WTC11 (cell line): ENCODE data around the gene ANKRD50. TPM values are rescaled to one million over a fixed set of nuclear protein-coding genes. Genes with fewer than 3 reads are reported as not detected.

Experiments used
- AFF4 ChIP-seq: sonication (generic); formaldehyde crosslinking; IDR thresholded peaks from 2 replicates; pipeline ENCODE4 v1.8.1; 2023; ENCODE audit warnings: mild to moderate bottlenecking, missing genetic modification reagents, borderline replicate concordance
- CDX4 ChIP-seq: fragments of 250-450 bp; sonication (Bioruptor Pico); IDR thresholded peaks from 2 replicates; pipeline ENCODE4 v1.9.0; 2021; ENCODE audit warnings: moderate library complexity, mild to moderate bottlenecking, inconsistent platforms, borderline replicate concordance
- CREM ChIP-seq: sonication (generic); formaldehyde crosslinking; IDR thresholded peaks from 2 replicates; pipeline ENCODE4 v1.8.1; 2022; ENCODE audit warnings: mild to moderate bottlenecking, missing genetic modification reagents, moderate library complexity
- CTCF ChIP-seq: fragments of 200-600 bp; IDR thresholded peaks from 2 replicates; pipeline ENCODE4 v1.8.0; 2022; ENCODE audit warnings: antibody characterized with exemption
- GTF2I ChIP-seq: fragments of 250-450 bp; sonication (Bioruptor Pico); conservative IDR thresholded peaks from 2 replicates; pipeline ENCODE4 v1.4.0; 2021; ENCODE audit warnings: mild to moderate bottlenecking
- HMGA2 ChIP-seq: fragments of 250-450 bp; sonication (Bioruptor Pico); IDR thresholded peaks from 2 replicates; pipeline ENCODE4 v1.4.0; 2021; ENCODE audit warnings: mild to moderate bottlenecking, moderate library complexity
- MAX ChIP-seq: sonication (generic); formaldehyde crosslinking; IDR thresholded peaks from 2 replicates; pipeline ENCODE4 v1.8.0; 2022; ENCODE audit warnings: mild to moderate bottlenecking, missing genetic modification reagents
- MXD4 ChIP-seq: fragments of 250-450 bp; sonication (Bioruptor Pico); IDR thresholded peaks from 2 replicates; pipeline ENCODE4 v1.8.0; 2021; ENCODE audit warnings: mild to moderate bottlenecking, moderate library complexity, borderline replicate concordance
- NR1H2 ChIP-seq: sonication (generic); formaldehyde crosslinking; IDR thresholded peaks from 2 replicates; pipeline ENCODE4 v1.9.0; 2021; ENCODE audit warnings: mild to moderate bottlenecking, moderate library complexity, missing genetic modification reagents
- NR3C1 ChIP-seq: sonication (generic); formaldehyde crosslinking; conservative IDR thresholded peaks from 2 replicates; pipeline ENCODE4 v1.8.1; 2023; ENCODE audit warnings: low read depth, mild to moderate bottlenecking, missing genetic modification reagents
- RORB ChIP-seq: fragments of 250-450 bp; sonication (Bioruptor Pico); IDR thresholded peaks from 2 replicates; pipeline ENCODE4 v1.9.0; 2021; ENCODE audit warnings: mild to moderate bottlenecking
- STAT6 ChIP-seq: sonication (generic); formaldehyde crosslinking; conservative IDR thresholded peaks from 2 replicates; pipeline ENCODE4 v1.8.1; 2023; ENCODE audit warnings: mild to moderate bottlenecking, low read depth, missing genetic modification reagents, moderate library complexity
- TEAD1 ChIP-seq: sonication (generic); formaldehyde crosslinking; IDR thresholded peaks from 2 replicates; pipeline ENCODE4 v1.8.0; 2022; ENCODE audit warnings: mild to moderate bottlenecking, missing genetic modification reagents
- ZNF121 ChIP-seq: sonication (generic); formaldehyde crosslinking; IDR thresholded peaks from 2 replicates; pipeline ENCODE4 v1.8.0; 2023; ENCODE audit warnings: missing genetic modification reagents
- ZNF232 ChIP-seq: sonication (generic); formaldehyde crosslinking; IDR thresholded peaks from 2 replicates; pipeline ENCODE4 v1.8.0; 2022; ENCODE audit warnings: mild to moderate bottlenecking, missing genetic modification reagents
- ZNF416 ChIP-seq: fragments of 250-450 bp; sonication (Bioruptor Pico); IDR thresholded peaks from 2 replicates; pipeline ENCODE4 v1.9.0; 2021; ENCODE audit warnings: mild to moderate bottlenecking, inconsistent platforms
- ZNF512 ChIP-seq: sonication (generic); formaldehyde crosslinking; IDR thresholded peaks from 2 replicates; pipeline ENCODE4 v1.8.1; 2022; ENCODE audit warnings: missing genetic modification reagents, borderline replicate concordance
- total RNA-seq: library from RNA; stranded (reverse); gene quantifications from 3 replicates; pipeline ENCODE4 v1.2.3, GENCODE V29; 2021
- TF ChIP-seq, protein P1 (sequence below): sonication (generic); formaldehyde crosslinking; IDR thresholded peaks from 2 replicates; pipeline ENCODE4 v1.8.1; 2023; ENCODE audit warnings: mild to moderate bottlenecking, missing genetic modification reagents, moderate library complexity
- TF ChIP-seq, protein P2 (sequence below): sonication (generic); formaldehyde crosslinking; conservative IDR thresholded peaks from 2 replicates; pipeline ENCODE4 v1.8.1; 2022; ENCODE audit warnings: mild to moderate bottlenecking, missing genetic modification reagents
- TF ChIP-seq, protein P3 (sequence below): sonication (generic); formaldehyde crosslinking; IDR thresholded peaks from 2 replicates; pipeline ENCODE4 v1.8.1; 2023; ENCODE audit warnings: mild to moderate bottlenecking, missing genetic modification reagents, moderate library complexity
- TF ChIP-seq, protein P4 (sequence below): fragments of 250-450 bp; sonication (Bioruptor Pico); conservative IDR thresholded peaks from 2 replicates; pipeline ENCODE4 v1.9.0; 2021; ENCODE audit warnings: mild to moderate bottlenecking

The ANKRD50 gene
- total RNA-seq, 1 experiment from 2014 or later = 18.4 TPM

- no peak for TF ChIP-seq AFF4 (CRISPR knock-in tag)
- TF ChIP-seq MXD4 (CRISPR knock-in tag) = no peak
- 0 out of 2 replicates have a peak, but pooled peaks have one; percentile 63 for TF ChIP-seq ZNF121 (CRISPR knock-in tag)
- peak; percentile 6; the same call in 1 of the 2 replicates for TF ChIP-seq HMGA2 (CRISPR knock-in tag)
- peak; percentile 20; the same call in 1 of the 2 replicates for TF ChIP-seq MAX (CRISPR knock-in tag)
- TF ChIP-seq, protein P1, sequence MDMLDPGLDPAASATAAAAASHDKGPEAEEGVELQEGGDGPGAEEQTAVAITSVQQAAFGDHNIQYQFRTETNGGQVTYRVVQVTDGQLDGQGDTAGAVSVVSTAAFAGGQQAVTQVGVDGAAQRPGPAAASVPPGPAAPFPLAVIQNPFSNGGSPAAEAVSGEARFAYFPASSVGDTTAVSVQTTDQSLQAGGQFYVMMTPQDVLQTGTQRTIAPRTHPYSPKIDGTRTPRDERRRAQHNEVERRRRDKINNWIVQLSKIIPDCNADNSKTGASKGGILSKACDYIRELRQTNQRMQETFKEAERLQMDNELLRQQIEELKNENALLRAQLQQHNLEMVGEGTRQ (CRISPR knock-in tag) = peak; percentile 29; the same call in 1 of the 2 replicates
- no peak for TF ChIP-seq ZNF512 (CRISPR knock-in tag)
- TF ChIP-seq RORB (CRISPR knock-in tag) = no peak
- TF ChIP-seq CTCF = no peak
- no peak for TF ChIP-seq ZNF416 (CRISPR knock-in tag)
- TF ChIP-seq ZNF232 (CRISPR knock-in tag) = no peak
- TF ChIP-seq STAT6 (CRISPR knock-in tag) = no peak
- TF ChIP-seq, protein P2, sequence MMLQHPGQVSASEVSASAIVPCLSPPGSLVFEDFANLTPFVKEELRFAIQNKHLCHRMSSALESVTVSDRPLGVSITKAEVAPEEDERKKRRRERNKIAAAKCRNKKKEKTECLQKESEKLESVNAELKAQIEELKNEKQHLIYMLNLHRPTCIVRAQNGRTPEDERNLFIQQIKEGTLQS (CRISPR knock-in tag) = no peak
- peak; percentile 71; the same call in 1 of the 2 replicates for TF ChIP-seq TEAD1 (CRISPR knock-in tag)
- TF ChIP-seq, protein P3, sequence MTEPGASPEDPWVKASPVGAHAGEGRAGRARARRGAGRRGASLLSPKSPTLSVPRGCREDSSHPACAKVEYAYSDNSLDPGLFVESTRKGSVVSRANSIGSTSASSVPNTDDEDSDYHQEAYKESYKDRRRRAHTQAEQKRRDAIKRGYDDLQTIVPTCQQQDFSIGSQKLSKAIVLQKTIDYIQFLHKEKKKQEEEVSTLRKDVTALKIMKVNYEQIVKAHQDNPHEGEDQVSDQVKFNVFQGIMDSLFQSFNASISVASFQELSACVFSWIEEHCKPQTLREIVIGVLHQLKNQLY (CRISPR knock-in tag) = no peak
- no peak for TF ChIP-seq CDX4 (CRISPR knock-in tag)
- TF ChIP-seq, protein P4, sequence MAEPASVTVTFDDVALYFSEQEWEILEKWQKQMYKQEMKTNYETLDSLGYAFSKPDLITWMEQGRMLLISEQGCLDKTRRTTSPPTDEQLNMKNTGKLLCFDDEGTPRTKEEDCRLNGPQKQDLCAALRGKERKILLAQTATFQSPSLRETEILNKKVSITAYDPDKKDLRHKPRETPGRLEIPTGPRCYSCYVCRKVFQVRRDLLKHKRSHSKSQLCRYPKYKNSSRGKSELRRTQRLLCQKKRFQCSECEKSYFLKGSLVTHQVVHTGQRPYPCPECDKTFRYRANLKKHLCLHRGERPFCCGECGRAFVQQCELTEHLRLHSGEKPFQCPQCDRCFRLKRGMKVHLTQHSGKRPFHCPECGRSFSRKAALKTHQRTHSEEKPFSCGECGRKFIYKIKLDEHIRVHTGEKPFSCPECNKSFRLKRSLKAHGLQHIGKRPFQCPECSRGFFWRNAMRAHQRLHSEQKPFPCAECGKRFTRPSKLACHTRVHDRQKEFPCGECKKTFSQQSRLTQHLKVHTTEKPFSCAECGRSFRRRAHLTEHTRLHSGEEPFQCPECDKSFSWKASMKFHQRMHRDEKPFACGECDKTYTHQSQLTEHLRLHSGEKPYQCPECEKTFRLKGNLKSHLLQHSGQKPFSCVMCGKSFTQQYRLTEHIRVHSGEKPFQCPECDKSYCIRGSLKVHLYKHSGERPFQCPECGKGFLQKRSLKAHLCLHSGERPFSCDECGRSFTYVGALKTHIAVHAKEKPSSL (CRISPR knock-in tag) = no peak
- TF ChIP-seq NR3C1 (CRISPR knock-in tag) = no peak
- no peak for TF ChIP-seq CREM (CRISPR knock-in tag)
- TF ChIP-seq NR1H2 (CRISPR knock-in tag) = no peak
- TF ChIP-seq GTF2I (CRISPR knock-in tag) = 0 out of 2 replicates have a peak, but pooled peaks have one; percentile 26
These were observed 657 bp upstream of the ANKRD50 start (continued) for GRCh38 chr4:124713185-124713592.
